Nephron (organoid): ENCODE data around the gene WSB2.
"Not testable (repeated sequence)": the region's sequence is repeated elsewhere in the genome, so short reads cannot be mapped to it uniquely, and the experiment has no call there.

Source experiments
- H3K27ac Mint-ChIP-seq, 3 experiments: 2 replicates each; pipeline ENCODE4 v1.8.0; 2020; ENCODE audit warnings: mixed read lengths in 3 of 3, mild to moderate bottlenecking in 2 of 3, moderate library complexity in 1 of 3
- H3K27me3 Mint-ChIP-seq: 2 replicates; pipeline ENCODE4 v1.8.0; 2021; ENCODE audit warnings: low read depth, mild to moderate bottlenecking, moderate library complexity, mixed read lengths
- H3K36me3 Mint-ChIP-seq: 2 replicates; pipeline ENCODE4 v1.8.0; 2020; ENCODE audit warnings: low read depth, mixed read lengths
- H3K4me1 Mint-ChIP-seq: 2 replicates; pipeline ENCODE4 v1.8.0; 2020; ENCODE audit warnings: mixed read lengths
- H3K4me3 Mint-ChIP-seq, 3 experiments: 2 replicates each; pipeline ENCODE4 v1.8.0; 2020; ENCODE audit warnings: mild to moderate bottlenecking in 3 of 3, mixed read lengths in 3 of 3, moderate library complexity in 2 of 3
- H3K9me3 Mint-ChIP-seq: 2 replicates; pipeline ENCODE4 v1.8.0; 2020; ENCODE audit warnings: mixed read lengths
- TF ChIP-seq, protein P1 (sequence below), 3 experiments: fragments of 200-600 bp; sonication (generic); IDR thresholded peaks; one replicate each; pipeline ENCODE4 v1.5.0; 2021; ENCODE audit warnings: antibody characterized with exemption in 3 of 3; ENCODE audit not compliant: unreplicated experiment in 3 of 3

Gene WSB2

DNA sequence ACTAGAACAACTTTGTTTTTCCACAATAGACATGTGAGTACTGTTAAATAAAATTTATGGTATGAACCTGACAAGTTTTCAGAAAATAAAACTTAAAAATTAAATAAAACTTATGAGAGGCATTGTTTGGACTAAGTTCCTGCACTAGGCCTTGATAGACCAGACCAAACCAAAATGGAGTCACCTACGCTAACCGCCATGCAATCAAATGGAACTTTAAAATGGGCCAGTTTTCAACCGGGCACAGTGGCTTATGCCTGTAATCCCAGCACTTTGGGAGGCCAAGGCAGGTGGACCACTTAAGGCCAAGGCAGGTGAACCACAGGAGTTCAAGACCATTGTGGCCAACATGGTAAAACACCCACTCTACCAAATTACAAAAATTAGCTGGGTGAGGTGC is 49.6 kb downstream of the WSB2 start:
- Mint-ChIP-seq H3K4me1 (peaks cover 5% of the 10 kb centered on the region), H3K9me3 (no peaks in the 10 kb centered on the region), H3K27me3 (no peaks in the 10 kb centered on the region), H3K4me3 (no peak overlapping the region), H3K36me3 (no peaks in the 10 kb centered on the region), H3K27ac (no peak overlapping the region)
- TF ChIP-seq, protein P1, sequence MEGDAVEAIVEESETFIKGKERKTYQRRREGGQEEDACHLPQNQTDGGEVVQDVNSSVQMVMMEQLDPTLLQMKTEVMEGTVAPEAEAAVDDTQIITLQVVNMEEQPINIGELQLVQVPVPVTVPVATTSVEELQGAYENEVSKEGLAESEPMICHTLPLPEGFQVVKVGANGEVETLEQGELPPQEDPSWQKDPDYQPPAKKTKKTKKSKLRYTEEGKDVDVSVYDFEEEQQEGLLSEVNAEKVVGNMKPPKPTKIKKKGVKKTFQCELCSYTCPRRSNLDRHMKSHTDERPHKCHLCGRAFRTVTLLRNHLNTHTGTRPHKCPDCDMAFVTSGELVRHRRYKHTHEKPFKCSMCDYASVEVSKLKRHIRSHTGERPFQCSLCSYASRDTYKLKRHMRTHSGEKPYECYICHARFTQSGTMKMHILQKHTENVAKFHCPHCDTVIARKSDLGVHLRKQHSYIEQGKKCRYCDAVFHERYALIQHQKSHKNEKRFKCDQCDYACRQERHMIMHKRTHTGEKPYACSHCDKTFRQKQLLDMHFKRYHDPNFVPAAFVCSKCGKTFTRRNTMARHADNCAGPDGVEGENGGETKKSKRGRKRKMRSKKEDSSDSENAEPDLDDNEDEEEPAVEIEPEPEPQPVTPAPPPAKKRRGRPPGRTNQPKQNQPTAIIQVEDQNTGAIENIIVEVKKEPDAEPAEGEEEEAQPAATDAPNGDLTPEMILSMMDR (IDR thresholded peaks at IDR 0.05; ENCODE audit: unreplicated experiment in 3 of 3) = no peak

- TF ChIP-seq, protein P1 (IDR thresholded peaks at IDR 0.05; ENCODE audit: unreplicated experiment in 3 of 3) = no peak
- H3K4me1 Mint-ChIP-seq = peaks cover under 1% of the 10 kb centered on the region
- no peak overlapping the region for H3K27ac Mint-ChIP-seq
- no peak overlapping the region for H3K4me3 Mint-ChIP-seq
- no peaks in the 10 kb centered on the region for H3K36me3 Mint-ChIP-seq
- no peaks in the 10 kb centered on the region for H3K27me3 Mint-ChIP-seq
- no peaks in the 10 kb centered on the region for H3K9me3 Mint-ChIP-seq
Observed at GRCh38 chr12:118010903-118011302, 50.1 kb downstream of the WSB2 start.

GRCh38 chr12:117999806-118000205 is 61.2 kb downstream of the WSB2 start:
- H3K4me1 Mint-ChIP-seq, H3K27ac Mint-ChIP-seq, H3K27me3 Mint-ChIP-seq, H3K4me3 Mint-ChIP-seq, H3K36me3 Mint-ChIP-seq, H3K9me3 Mint-ChIP-seq: not testable (repeated sequence)

DNA sequence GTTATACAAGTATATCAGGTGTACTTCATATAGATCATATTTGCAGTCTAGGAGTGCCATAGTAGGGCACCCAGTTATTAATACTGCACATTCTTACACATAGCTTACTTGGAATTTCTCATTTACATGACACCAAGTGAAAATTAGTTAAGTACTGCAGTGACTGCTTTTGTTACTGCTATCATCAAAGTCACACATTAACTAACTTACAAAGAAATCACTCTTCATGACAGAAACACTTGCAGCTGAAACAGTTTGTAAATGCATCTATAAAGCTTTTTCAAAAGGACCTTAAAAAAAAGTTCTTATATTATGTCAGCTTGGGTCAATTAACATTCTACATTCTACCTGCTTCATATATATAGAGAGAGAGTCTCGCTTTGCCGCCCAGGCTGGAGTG is 62.3 kb downstream of the WSB2 start:
- no peaks in the 10 kb centered on the region for H3K4me1 Mint-ChIP-seq
- no peak overlapping the region for H3K4me3 Mint-ChIP-seq
- no peaks in the 10 kb centered on the region for H3K9me3 Mint-ChIP-seq
- H3K36me3 Mint-ChIP-seq = no peaks in the 10 kb centered on the region
- TF ChIP-seq, protein P1 (IDR thresholded peaks at IDR 0.05; ENCODE audit: unreplicated experiment in 3 of 3) = no peak
- no peak overlapping the region for H3K27ac Mint-ChIP-seq
- H3K27me3 Mint-ChIP-seq = peaks cover 4% of the 10 kb centered on the region

GRCh38 chr12:117994551-117995438 is 66.2 kb downstream of the WSB2 start:
- Mint-ChIP-seq H3K36me3 (no peaks in the 10 kb centered on the region), H3K4me1 (no peaks in the 10 kb centered on the region), H3K27ac (no peak overlapping the region), H3K4me3 (no peak overlapping the region), H3K9me3 (no peaks in the 10 kb centered on the region), H3K27me3 (peaks cover 7% of the 10 kb centered on the region)
- TF ChIP-seq, protein P1 (IDR thresholded peaks at IDR 0.05; ENCODE audit: unreplicated experiment in 3 of 3) = no peak

DNA sequence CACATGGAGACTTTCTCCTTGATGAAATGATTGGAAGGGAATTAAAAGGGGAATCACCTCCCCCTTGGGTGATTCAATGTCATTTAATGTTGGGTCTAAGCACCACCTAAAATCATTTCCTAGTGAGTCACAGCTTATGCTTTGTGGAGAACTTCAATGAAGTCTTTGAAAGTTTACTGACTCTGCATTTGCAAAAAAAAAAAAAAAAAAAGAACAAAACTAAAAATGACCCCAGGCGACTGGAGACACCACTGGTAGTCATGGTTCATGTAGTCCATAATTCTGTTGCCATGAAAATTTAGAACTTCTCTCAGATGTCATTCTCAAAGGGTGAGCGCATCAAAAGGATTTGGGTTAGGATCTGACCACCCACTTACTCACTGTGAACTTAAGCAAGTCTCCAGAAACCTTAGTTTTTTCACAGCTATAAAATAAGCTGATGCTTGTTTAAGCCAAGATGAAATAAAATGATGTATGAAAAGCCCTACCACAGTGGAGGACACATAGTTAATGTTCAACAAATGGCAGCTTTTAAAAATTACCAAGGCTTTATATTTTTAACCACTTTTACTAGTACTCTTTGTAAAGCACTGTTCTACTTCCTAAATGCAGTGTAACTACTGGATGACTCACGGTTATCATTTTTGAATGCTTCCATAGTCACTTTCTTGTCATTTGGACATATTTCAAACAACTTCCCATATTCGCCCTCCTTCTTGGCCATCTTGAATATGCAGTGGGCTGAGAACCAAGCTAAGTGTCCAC is 74.1 kb downstream of the WSB2 start:
- H3K4me3 Mint-ChIP-seq = no peak overlapping the region
- H3K36me3 Mint-ChIP-seq = no peaks in the 10 kb centered on the region
- H3K9me3 Mint-ChIP-seq = peaks cover 2% of the 10 kb centered on the region
- no peak overlapping the region for H3K27ac Mint-ChIP-seq
- TF ChIP-seq, protein P1 (IDR thresholded peaks at IDR 0.05; ENCODE audit: unreplicated experiment in 3 of 3) = no peak
- H3K27me3 Mint-ChIP-seq = no peaks in the 10 kb centered on the region
- no peaks in the 10 kb centered on the region for H3K4me1 Mint-ChIP-seq
